ENCODE measurements around the gene SYNGAP1.
"Not testable (repeated sequence)": the region's sequence is repeated elsewhere in the genome, so short reads cannot be mapped to it uniquely, and the experiment has no call there.

SYNGAP1 gene

DNA sequence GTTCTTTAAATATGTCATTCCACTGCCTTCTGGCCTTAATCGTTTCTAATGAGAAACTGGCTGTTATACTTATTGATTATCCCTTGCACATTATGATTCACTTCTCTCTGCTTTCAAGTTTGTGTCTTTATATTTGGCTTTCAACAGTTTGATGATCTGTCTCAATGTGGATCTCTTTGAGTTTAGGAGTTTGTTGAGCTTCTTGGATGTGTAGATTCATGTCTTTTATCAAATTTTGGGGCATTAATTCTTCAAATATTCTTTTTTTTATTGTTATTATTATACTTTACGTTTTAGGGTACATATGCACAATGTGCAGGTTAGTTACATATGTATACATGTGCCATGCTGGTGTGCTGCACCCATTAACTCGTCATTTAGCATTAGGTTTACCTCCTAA is 63.8 kb downstream of the SYNGAP1 start:
- DNase-seq: no peak

DNA sequence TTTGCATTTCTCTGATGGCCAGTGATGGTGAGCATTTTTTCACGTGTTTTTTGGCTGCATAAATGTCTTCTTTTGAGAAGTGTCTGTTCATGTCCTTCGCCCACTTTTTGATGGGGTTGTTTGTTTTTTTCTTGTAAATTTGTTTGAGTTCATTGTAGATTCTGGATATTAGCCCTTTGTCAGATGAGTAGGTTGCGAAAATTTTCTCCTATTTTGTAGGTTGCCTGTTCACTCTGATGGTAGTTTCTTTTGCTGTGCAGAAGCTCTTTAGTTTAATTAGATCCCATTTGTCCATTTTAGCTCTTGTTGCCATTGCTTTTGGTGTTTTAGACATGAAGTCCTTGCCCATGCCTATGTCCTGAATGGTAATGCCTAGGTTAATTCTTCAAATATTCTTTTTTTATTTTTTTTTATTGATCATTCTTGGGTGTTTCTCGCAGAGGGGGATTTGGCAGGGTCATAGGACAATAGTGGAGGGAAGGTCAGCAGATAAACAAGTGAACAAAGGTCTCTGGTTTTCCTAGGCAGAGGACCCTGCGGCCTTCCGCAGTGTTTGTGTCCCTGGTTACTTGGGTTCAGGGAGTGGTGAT is 64.9 kb downstream of the SYNGAP1 start:
- not testable (repeated sequence) for DNase-seq

DNA sequence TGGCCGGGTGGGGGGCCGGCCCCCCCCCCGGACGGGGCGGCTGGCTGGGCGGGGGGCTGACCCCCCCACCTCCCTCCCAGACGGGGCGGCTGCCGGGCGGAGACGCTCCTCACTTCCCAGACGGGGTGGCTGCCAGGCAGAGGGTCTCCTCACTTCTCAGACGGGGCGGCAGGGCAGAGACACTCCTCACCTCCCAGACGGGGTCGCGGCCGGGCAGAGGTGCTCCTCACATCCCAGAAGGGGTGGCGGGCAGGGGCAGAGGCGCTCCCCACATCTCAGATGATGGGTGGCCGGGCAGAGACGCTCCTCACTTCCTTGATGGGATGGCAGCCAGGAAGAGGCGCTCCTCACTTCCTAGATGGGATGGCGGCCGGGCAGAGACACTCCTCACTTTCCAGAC is 65.8 kb downstream of the SYNGAP1 start:
- DNase-seq: not testable (repeated sequence)

DNA sequence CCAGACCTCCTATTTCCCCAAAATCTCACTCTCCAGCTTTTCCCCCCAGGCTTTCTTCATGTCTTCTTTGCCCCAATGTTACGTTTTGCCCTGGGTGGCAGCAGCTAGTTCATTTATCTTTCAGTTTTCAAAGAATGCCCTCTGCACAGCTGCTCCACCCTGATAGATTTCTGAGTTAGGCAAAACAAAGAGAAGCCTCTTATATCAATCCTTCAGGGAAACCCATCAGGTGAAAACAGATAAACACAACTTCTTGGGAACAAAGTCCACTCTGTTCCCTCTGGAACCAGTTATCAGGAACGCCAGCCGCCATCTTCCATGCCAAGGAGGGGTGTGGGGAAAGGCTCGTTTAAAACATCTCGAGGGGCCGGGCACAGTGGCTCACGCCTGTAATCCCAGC is 68.5 kb downstream of the SYNGAP1 start:
- no peak for DNase-seq

DNA sequence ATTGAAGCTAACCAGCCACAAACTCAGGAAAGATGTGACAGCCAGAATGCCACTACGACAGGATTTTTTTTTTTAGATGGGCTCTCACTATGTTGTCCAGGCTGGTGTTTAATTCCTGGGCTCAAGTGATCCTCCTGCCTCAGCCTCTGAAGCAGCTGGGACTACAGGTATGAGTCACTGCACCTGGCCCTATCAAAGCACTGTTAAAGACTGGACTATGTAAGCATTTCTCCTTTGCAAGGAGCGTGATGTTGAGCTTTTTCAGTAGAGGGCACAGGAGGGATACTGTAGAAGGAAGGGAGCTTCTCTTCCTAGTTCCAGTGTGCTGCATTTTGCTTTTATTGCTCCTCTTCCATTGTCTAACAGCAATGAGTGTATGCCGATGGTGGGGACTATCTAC is 70.3 kb downstream of the SYNGAP1 start:
- DNase-seq: no peak

DNA sequence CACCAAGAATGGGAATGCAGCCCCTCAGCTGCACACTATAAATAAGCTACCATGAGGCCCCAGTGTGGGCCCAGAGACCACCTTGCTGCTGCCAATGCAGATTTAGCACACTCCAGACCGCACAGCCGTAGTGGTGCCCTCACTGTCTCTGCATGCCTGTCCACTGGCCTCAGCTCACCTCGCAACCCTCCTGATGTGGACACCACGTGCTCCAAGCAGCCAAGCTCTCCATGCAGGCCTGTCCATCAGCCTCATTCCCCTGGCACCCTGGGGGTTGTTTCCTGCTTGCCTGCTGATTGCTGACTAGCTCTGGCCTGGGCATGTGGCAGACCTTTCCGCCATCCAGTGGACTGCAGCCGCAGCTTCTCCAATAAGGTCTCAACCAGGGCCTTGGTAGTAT is 70.8 kb downstream of the SYNGAP1 start:
- DNase-seq: no peak

DNA sequence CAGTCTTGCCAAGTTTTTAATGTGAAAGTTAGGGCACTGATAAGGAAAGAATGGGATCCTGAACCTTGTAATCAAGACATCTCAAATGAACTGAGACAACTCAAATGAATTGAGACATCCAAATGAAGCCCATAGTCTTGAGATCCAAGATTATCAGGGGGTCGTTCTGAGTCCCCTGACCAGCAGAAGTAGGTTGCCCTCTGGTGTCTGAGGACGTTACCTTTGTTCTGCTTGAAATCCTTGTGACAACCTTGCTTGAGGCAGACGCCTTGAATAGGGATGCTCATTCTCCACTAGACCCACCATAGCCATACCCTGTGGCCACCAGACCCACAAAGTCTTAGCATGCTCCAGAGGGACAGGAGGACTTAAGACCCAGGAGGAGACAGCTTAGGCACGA is 72.2 kb downstream of the SYNGAP1 start:
- DNase-seq: peak; percentile 18

DNA sequence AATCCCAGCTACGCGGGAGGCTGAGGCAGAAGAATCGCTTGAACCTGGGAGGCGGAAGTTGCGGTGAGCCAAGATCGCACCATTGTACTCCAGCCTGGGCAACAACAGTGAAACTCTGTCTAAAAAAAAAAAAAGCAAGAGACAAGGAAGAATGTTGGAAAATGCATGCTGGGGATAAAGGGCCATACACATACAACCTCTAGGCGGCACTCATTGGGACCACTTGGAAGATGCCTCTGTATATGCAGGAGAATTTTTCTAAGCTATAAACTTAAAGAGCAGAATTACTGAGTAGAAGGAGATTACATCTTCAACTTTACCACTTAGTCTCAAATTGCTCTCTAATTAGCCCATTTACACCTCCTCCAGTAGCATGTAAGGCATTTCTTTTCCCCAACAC is 77.3 kb downstream of the SYNGAP1 start:
- DNase-seq: no peak

DNA sequence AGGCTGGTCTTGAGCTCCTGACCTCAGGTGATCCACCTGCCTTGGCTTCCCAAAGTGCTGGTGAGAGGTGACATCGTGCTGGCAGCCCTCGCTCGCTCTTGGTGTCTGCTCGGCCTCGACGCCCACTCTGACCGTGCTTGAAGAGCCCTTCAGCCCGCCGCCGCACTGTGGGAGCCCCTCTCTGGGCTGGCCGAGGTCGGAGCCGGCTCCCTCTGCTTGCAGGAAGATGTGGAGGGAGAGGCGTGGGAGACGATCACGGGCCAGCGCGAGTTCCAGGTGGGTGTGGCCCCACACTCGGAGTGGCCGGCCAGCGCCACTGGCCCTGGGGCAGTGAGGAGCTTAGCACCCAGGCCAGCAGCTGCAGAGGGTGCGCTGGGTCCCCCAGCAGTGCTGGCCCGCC is 82.6 kb downstream of the SYNGAP1 start:
- no peak for DNase-seq

DNA sequence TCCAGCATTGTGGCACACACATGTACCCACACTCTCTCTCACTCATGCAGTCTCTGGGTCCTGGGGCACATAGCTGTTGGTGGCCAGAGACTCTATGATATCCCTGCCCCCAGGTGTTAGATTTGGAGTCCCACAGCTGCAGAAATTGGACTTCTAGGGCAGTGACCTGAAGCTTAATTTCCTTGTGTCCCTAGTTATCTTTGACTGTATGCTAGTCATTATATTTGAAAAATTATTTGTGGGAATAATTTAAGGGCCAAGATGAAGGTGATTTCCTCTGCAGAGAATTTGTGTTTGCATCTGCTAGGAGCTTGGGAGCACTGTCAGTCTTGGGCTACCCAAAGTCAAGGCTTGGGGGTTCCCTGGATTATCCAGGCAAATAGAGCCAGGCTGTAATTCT is 84.6 kb downstream of the SYNGAP1 start:
- no peak for DNase-seq

Data from CD4-positive, alpha-beta T cell treated with Interleukin-17A for 4 hours (primary cell).